K562 (cell line): ENCODE measurements around the gene CDK14. TPM values are rescaled to one million over a fixed set of nuclear protein-coding genes. Genes with fewer than 3 reads are reported as not detected.

Source experiments
- ATAC-seq: fragments of 200-7000 bp; cut with Tn5 transposase; 3 replicates; pipeline ENCODE4 v1.9.1; 2020; ENCODE audit warnings: moderate library complexity
- BruUV-seq: library from RNA; stranded (reverse); fragments of 400-500 nt; replicated peaks from 2 replicates; lab custom pipeline; 2021; lab: Mats Ljungman, UMichigan
- CTCF ChIA-PET: fragments of 300-600 bp; formaldehyde crosslinking; extraction: SDS; loops from one replicate; lab custom pipeline; 2021; ENCODE audit warnings: low intra/inter-chr PET ratio; lab: Yijun Ruan, JAX
- POLR2A ChIA-PET: fragments of 300-600, 350-650 bp; sonication (Branson Sonifier 250); formaldehyde crosslinking; extraction: SDS; loops from one replicate; lab custom pipeline; 2021; ENCODE audit warnings: antibody characterized with exemption, inconsistent platforms; lab: Yijun Ruan, JAX
- DNase-seq, 4 experiments: peaks; one replicate each; pipeline versions ENCODE4 v3.0.0 to v3.0.0-alpha.2; 2011 to 2018; ENCODE audit warnings: low spot score in 3 of 4, mixed read lengths in 3 of 4; ENCODE audit errors: extremely low read depth in 1 of 4
- FAIRE-seq: peaks from 2 replicates; lab custom pipeline; 2011; peaks lifted over from hg19 to GRCh38; lab: Jason Lieb, UNC
- H2AFZ ChIP-seq: 2 replicates; pipeline ENCODE4 v1.6.0; 2011; ENCODE audit warnings: low read depth, low read length, control low read depth, inconsistent platforms
- H3K27ac ChIP-seq: fragments of 200-600 bp; 3 replicates; pipeline ENCODE4 v1.8.0; 2011; ENCODE audit warnings: low read depth, mild to moderate bottlenecking, control low read depth, inconsistent platforms, low read length, moderate library complexity, mixed read lengths; ENCODE audit errors: extremely low read depth
- H3K27me3 ChIP-seq, 2 experiments: fragments of 300-600 bp in 1 of 2; 2 replicates in 1 of 2; 3 replicates in 1 of 2; pipeline versions ENCODE4 v1.6.0 to v1.8.0; 2011; ENCODE audit warnings: inconsistent platforms in 2 of 2, low read length in 2 of 2, mild to moderate bottlenecking in 1 of 2, mixed read lengths in 1 of 2, moderate library complexity in 1 of 2; ENCODE audit not compliant: control insufficient read depth in 2 of 2, insufficient read depth in 2 of 2
- H3K36me3 ChIP-seq: fragments of 300-600 bp; 3 replicates; pipeline ENCODE4 v1.8.0; 2011; ENCODE audit warnings: mild to moderate bottlenecking, low read length, inconsistent platforms; ENCODE audit not compliant: control insufficient read depth, insufficient read depth
- H3K4me1 ChIP-seq, 2 experiments: fragments of 200-600 bp in 1 of 2; replicated peaks in 1 of 2; 2 replicates in 1 of 2; 3 replicates in 1 of 2; pipeline versions ENCODE4 v1.5.1 to v1.8.0; 2011; ENCODE audit warnings: inconsistent platforms in 2 of 2, low read length in 2 of 2, mild to moderate bottlenecking in 1 of 2, mixed read lengths in 1 of 2, moderate library complexity in 1 of 2; ENCODE audit not compliant: control insufficient read depth in 2 of 2, insufficient read depth in 2 of 2
- H3K4me2 ChIP-seq: 2 replicates; pipeline ENCODE4 v1.6.1; 2011; ENCODE audit warnings: low read length, control low read depth, inconsistent platforms, mixed read lengths; ENCODE audit not compliant: insufficient read depth
- H3K4me3 ChIP-seq: fragments of 200-600 bp; sonication (generic), shearing (Covaris generic); 2 replicates; pipeline ENCODE4 v1.5.1; 2016; ENCODE audit warnings: control low read depth, inconsistent platforms
- H3K79me2 ChIP-seq: fragments of 200-600 bp; 3 replicates; pipeline ENCODE4 v1.8.0; 2011; ENCODE audit warnings: low read length, inconsistent platforms; ENCODE audit not compliant: control insufficient read depth, insufficient read depth
- H3K9ac ChIP-seq, 2 experiments: 2 replicates each; pipeline versions ENCODE4 v1.6.0 to v1.6.1; 2011; ENCODE audit warnings: low read depth in 2 of 2, low read length in 2 of 2, control low read depth in 1 of 2, inconsistent platforms in 1 of 2, mild to moderate bottlenecking in 1 of 2, mixed read lengths in 1 of 2; ENCODE audit not compliant: insufficient read depth in 1 of 2
- H3K9me1 ChIP-seq: one replicate; pipeline ENCODE4 v1.6.0; 2011; ENCODE audit warnings: inconsistent platforms, mild to moderate bottlenecking, low read length, moderate library complexity; ENCODE audit not compliant: control insufficient read depth, insufficient read depth
- H3K9me3 ChIP-seq: replicated peaks from 2 replicates; pipeline ENCODE4 v1.5.1; 2011; ENCODE audit warnings: low read depth, low read length, inconsistent platforms; ENCODE audit not compliant: control insufficient read depth, insufficient read depth
- H4K20me1 ChIP-seq: replicated peaks from 2 replicates; pipeline ENCODE4 v1.6.1; 2011; ENCODE audit warnings: low read length, inconsistent platforms, mixed read lengths; ENCODE audit not compliant: control insufficient read depth, insufficient read depth
- BRD9 ChIP-seq: fragments of 450-650 bp; IDR thresholded peaks from 2 replicates; pipeline ENCODE4 v1.6.1; 2018; ENCODE audit warnings: low read depth; ENCODE audit not compliant: partially characterized antibody
- CHD1 ChIP-seq: fragments of 200-600 bp; sonication (generic); IDR thresholded peaks from one replicate; pipeline ENCODE4 v1.6.1; 2012; ENCODE audit warnings: mild to moderate bottlenecking, moderate library complexity, low read length, inconsistent platforms
- CREM ChIP-seq: IDR thresholded peaks from 2 replicates; pipeline ENCODE4 v1.6.1; 2014; ENCODE audit warnings: antibody characterized with exemption, low read depth
- NFE2L1 ChIP-seq: fragments of 450-650 bp; IDR thresholded peaks from 2 replicates; pipeline ENCODE4 v1.6.1; 2016; ENCODE audit warnings: missing genetic modification characterization, low read depth, mild to moderate bottlenecking, missing compliant biosample characterization, moderate library complexity, borderline replicate concordance
- POLR3A ChIP-seq: IDR thresholded peaks from 2 replicates; pipeline ENCODE4 v1.6.1; 2011; ENCODE audit warnings: borderline replicate concordance, mild to moderate bottlenecking, moderate library complexity; ENCODE audit not compliant: insufficient read length, insufficient read depth; ENCODE audit errors: extremely low read depth
- POU5F1 ChIP-seq: fragments of 150-350 bp; IDR thresholded peaks from 2 replicates; pipeline ENCODE4 v1.6.1; 2014; ENCODE audit warnings: borderline replicate concordance, low read length, low read depth, mild to moderate bottlenecking; ENCODE audit not compliant: partially characterized antibody
- SRF ChIP-seq, 2 experiments: fragments of 250-450, 450-650 bp in 1 of 2; sonication (Bioruptor Pico) in 1 of 2; sonication (generic) in 1 of 2; formaldehyde crosslinking; IDR thresholded peaks; 2 replicates each; pipeline versions ENCODE4 v1.5.0 to v1.5.1; 2020 to 2022; ENCODE audit warnings: mild to moderate bottlenecking in 1 of 2, missing genetic modification reagents in 1 of 2
- SRSF7 ChIP-seq: fragments of 200-400 bp; formaldehyde crosslinking; optimal IDR thresholded peaks from 2 replicates; pipeline ENCODE3; 2017; ENCODE audit warnings: mild to moderate bottlenecking, low read depth, low read length
- THRAP3 ChIP-seq: fragments of 450-650 bp; IDR thresholded peaks from 2 replicates; pipeline ENCODE4 v1.6.1; 2016; ENCODE audit warnings: mild to moderate bottlenecking, inconsistent platforms, borderline replicate concordance
- WGBS: fragments of 100-300 bp; shearing (Covaris generic); methylation state at CpG from one replicate; pipeline ENCODE4 v1.1.6; 2016; ENCODE audit warnings: low coverage, mixed read lengths; ENCODE audit not compliant: insufficient coverage; ENCODE audit errors: missing lambda C conversion rate; 5-methylcytosine and 5-hydroxymethylcytosine counted together
- in situ Hi-C: fragments of 300-500 bp; cut with MboI; formaldehyde crosslinking; loops from 4 replicates; pipeline ENCODE4 v1.15.0; 2018; ENCODE audit warnings: inconsistent platforms, mixed read lengths
- intact Hi-C: fragments of 100-400 bp; cut with micrococcal nuclease; formaldehyde crosslinking; loops from 2 replicates; pipeline ENCODE4 v1.14.2; 2022
- polyA plus RNA-seq, 8 experiments: library from polyadenylated mRNA; depleted of rRNA in 4 of 8; stranded (reverse) in 5 of 8; unstranded in 3 of 8; fragments of >200 nt; fragmentation: Nextera tagmentation in 2 of 8; fragmentation: Illumina TruSeq in 1 of 8; extraction: Ambion mirVana in 2 of 8; extraction: Trizol in 1 of 8; gene quantifications; 2 replicates each; pipeline versions ENCODE4 v1.2.1 to v1.2.3, GENCODE V29; 2011 to 2014; ENCODE audit warnings: inconsistent platforms in 1 of 8, missing spikeins in 1 of 8
- total RNA-seq, 7 experiments: library from RNA; depleted of rRNA in 6 of 7; stranded (reverse); fragments of >200 nt in 6 of 7; fragmentation: Illumina TruSeq in 2 of 7; extraction: Trizol in 2 of 7; gene quantifications; 2 replicates each; pipeline versions ENCODE4 v1.2.1 to v1.2.3, GENCODE V29; 2011 to 2021; ENCODE audit warnings: low replicate concordance in 1 of 7
- TF ChIP-seq, protein P1 (sequence below): fragments of 200-400 bp; formaldehyde crosslinking; IDR thresholded peaks from 2 replicates; pipeline ENCODE4 v1.6.1; 2017; ENCODE audit warnings: mild to moderate bottlenecking, low read depth, low read length, moderate library complexity
- TF ChIP-seq, protein P2 (sequence below): fragments of 450-650 bp; IDR thresholded peaks from 2 replicates; pipeline ENCODE4 v1.6.1; 2016
- TF ChIP-seq, protein P3 (sequence below), 2 experiments: fragments of 450-650 bp; IDR thresholded peaks; 2 replicates each; pipeline ENCODE4 v1.6.1; 2016

The CDK14 gene
- total and polyA plus RNA-seq, 9 of the 15 experiments (the other 6 are each of a cell fraction or from before 2014, with no cell fraction given), result 0.03 to 0.91 (median 0.16) TPM

DNA sequence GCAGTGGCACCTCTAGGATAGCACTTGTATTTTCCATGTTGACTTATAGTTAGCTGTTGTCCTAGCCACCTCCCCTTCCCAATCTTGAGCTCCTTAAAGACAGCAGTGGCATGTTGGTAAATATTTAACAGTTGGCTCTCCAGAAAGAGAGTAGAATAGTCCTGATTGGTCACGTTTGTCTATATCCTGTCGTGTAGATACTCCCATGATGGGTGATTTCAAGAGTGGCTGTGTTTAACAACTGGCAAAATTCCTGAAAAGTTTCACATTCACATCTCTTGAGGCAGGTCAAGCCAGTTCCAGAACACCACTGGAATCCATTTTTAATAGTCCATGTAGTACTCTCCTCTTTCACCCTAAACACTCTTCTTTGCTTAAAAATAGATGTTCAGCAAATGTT lies 599.9 kb downstream of the CDK14 start (continued):
- TF ChIP-seq, protein P1, sequence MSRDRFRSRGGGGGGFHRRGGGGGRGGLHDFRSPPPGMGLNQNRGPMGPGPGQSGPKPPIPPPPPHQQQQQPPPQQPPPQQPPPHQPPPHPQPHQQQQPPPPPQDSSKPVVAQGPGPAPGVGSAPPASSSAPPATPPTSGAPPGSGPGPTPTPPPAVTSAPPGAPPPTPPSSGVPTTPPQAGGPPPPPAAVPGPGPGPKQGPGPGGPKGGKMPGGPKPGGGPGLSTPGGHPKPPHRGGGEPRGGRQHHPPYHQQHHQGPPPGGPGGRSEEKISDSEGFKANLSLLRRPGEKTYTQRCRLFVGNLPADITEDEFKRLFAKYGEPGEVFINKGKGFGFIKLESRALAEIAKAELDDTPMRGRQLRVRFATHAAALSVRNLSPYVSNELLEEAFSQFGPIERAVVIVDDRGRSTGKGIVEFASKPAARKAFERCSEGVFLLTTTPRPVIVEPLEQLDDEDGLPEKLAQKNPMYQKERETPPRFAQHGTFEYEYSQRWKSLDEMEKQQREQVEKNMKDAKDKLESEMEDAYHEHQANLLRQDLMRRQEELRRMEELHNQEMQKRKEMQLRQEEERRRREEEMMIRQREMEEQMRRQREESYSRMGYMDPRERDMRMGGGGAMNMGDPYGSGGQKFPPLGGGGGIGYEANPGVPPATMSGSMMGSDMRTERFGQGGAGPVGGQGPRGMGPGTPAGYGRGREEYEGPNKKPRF, result no peak
- TF ChIP-seq NFE2L1 (tag), result no peak

DNA sequence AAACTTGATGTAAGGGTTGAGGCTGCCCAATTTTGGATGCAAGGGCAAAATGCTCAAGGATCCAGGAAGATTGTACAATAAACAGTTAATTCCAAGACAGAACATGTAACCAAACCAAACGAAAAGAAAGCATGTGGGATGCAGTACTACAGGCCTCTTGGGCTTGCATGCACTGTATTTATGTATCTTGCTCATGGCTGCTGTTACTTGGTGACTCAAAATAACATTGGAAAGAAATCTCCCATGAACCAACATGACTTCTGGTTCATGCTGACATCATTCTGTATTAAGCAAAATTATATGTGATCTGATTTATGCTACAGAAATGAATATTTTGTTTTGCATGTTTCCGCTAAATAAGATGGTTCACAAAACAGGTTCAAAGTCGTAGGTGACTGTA lies 602.2 kb downstream of the CDK14 start:
- Histone ChIP-seq H3K4me1 (no peaks in the 10 kb centered on the region), H3K9ac (no peak overlapping the region), H3K27me3 (peaks cover 2 to 3% of the 10 kb centered on the region in 2 experiments; a peak in 2 of 5 replicates), H3K79me2 (no peaks in the 10 kb centered on the region), H3K27ac (no peak overlapping the region), H3K36me3 (no peaks in the 10 kb centered on the region), H3K4me2 (no peak overlapping the region), H3K4me3 (no peak overlapping the region), H3K9me1 (no peaks in the 10 kb centered on the region), H2AFZ (no peak overlapping the region), H4K20me1 (no peaks in the 10 kb centered on the region), H3K9me3 (no peaks in the 10 kb centered on the region)
- TF ChIP-seq POU5F1 (no peak), SRF (CRISPR knock-in tag; IDR thresholded peaks at IDR 0.05) (no peak), CREM (no peak), POLR3A (no peak), BRD9 (no peak), CHD1 (no peak), SRSF7 (no peak), THRAP3 (no peak)
- TF ChIP-seq, protein P2, sequence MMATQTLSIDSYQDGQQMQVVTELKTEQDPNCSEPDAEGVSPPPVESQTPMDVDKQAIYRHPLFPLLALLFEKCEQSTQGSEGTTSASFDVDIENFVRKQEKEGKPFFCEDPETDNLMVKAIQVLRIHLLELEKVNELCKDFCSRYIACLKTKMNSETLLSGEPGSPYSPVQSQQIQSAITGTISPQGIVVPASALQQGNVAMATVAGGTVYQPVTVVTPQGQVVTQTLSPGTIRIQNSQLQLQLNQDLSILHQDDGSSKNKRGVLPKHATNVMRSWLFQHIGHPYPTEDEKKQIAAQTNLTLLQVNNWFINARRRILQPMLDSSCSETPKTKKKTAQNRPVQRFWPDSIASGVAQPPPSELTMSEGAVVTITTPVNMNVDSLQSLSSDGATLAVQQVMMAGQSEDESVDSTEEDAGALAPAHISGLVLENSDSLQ, result no peak
- TF ChIP-seq, protein P3, sequence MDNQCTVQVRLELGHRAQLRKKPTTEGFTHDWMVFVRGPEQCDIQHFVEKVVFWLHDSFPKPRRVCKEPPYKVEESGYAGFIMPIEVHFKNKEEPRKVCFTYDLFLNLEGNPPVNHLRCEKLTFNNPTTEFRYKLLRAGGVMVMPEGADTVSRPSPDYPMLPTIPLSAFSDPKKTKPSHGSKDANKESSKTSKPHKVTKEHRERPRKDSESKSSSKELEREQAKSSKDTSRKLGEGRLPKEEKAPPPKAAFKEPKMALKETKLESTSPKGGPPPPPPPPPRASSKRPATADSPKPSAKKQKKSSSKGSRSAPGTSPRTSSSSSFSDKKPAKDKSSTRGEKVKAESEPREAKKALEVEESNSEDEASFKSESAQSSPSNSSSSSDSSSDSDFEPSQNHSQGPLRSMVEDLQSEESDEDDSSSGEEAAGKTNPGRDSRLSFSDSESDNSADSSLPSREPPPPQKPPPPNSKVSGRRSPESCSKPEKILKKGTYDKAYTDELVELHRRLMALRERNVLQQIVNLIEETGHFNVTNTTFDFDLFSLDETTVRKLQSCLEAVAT (IDR thresholded peaks at IDR 0.05), result no peak
- 2% methylated on average over 3 of the region's 3 CpGs for WGBS
- FAIRE-seq, result no peak
- in situ Hi-C loops (no loop called here), intact Hi-C loops (no loop called here)
- CTCF ChIA-PET, result no interaction called here
- POLR2A ChIA-PET, result no interaction called here
- no TSS peak for BruUV-seq
- no peak for ATAC-seq
- no peak for DNase-seq
